Naive thymus-derived CD4-positive, alpha-beta T cell (primary cell): ENCODE data around the gene HLTF. TPM values are rescaled to one million over a fixed set of nuclear protein-coding genes. Genes with fewer than 3 reads are reported as not detected.

ENCODE experiments used
- ATAC-seq: fragments of 150-1000 bp; cut with Tn5 transposase; 2 replicates; pipeline ENCODE4 v1.10.0; 2021; ENCODE audit warnings: mild to moderate bottlenecking, moderate library complexity
- CTCF ChIA-PET: fragments of 350-600 bp; sonication (Branson Sonifier 250); formaldehyde crosslinking; loops from one replicate; lab custom pipeline; 2021; ENCODE audit warnings: antibody characterized with exemption; lab: Charles Lee
- POLR2A ChIA-PET: fragments of 350-600 bp; sonication (Branson Sonifier 250); formaldehyde crosslinking; loops from one replicate; lab custom pipeline; 2021; ENCODE audit warnings: antibody characterized with exemption, inconsistent platforms; lab: Charles Lee
- DNase-seq, 9 donors: peaks; one replicate each; pipeline versions ENCODE4 v3.0.0 to v3.0.0-alpha.2; 2020 to 2022; ENCODE audit warnings: mixed read lengths in 1 of 9
- H3K27ac ChIP-seq: one replicate; pipeline ENCODE4 v1.7.0; 2013; ENCODE audit warnings: mild to moderate bottlenecking, low read depth, low read length, moderate library complexity
- H3K27me3 ChIP-seq, 2 donors: one replicate each; pipeline ENCODE4 v1.7.0; 2013; ENCODE audit warnings: low read length in 2 of 2, mild to moderate bottlenecking in 2 of 2, moderate library complexity in 2 of 2; ENCODE audit not compliant: control insufficient read depth in 2 of 2, insufficient read depth in 2 of 2
- H3K36me3 ChIP-seq, 3 experiments: 1 replicate in 2 of 3; 2 replicates in 1 of 3; pipeline ENCODE4 v1.7.0; 2013; ENCODE audit warnings: low read length in 3 of 3, mild to moderate bottlenecking in 3 of 3, moderate library complexity in 1 of 3; ENCODE audit not compliant: insufficient read depth in 3 of 3, control insufficient read depth in 2 of 3
- H3K4me1 ChIP-seq, 2 donors: one replicate each; pipeline ENCODE4 v1.7.0; 2013; ENCODE audit warnings: low read length in 2 of 2, mild to moderate bottlenecking in 2 of 2, moderate library complexity in 1 of 2; ENCODE audit not compliant: control insufficient read depth in 2 of 2, insufficient read depth in 2 of 2
- H3K4me3 ChIP-seq: 2 replicates; pipeline ENCODE4 v1.7.0; 2013; ENCODE audit warnings: mild to moderate bottlenecking, low read length
- H3K9me3 ChIP-seq, 3 experiments: 1 replicate in 2 of 3; 2 replicates in 1 of 3; pipeline ENCODE4 v1.7.0; 2013; ENCODE audit warnings: low read length in 3 of 3; ENCODE audit not compliant: control insufficient read depth in 2 of 3
- H3K27ac Mint-ChIP-seq, 9 donors: one replicate each; pipeline ENCODE4 v1.8.0; 2020 to 2022; ENCODE audit warnings: mixed read lengths in 9 of 9, mild to moderate bottlenecking in 8 of 9, moderate library complexity in 5 of 9, inconsistent platforms in 2 of 9
- H3K27me3 Mint-ChIP-seq, 5 donors: one replicate each; pipeline ENCODE4 v1.8.0; 2021 to 2022; ENCODE audit warnings: mixed read lengths in 5 of 5, mild to moderate bottlenecking in 1 of 5
- H3K36me3 Mint-ChIP-seq, 5 donors: one replicate each; pipeline ENCODE4 v1.8.0; 2020 to 2022; ENCODE audit warnings: mixed read lengths in 5 of 5, mild to moderate bottlenecking in 3 of 5, inconsistent platforms in 1 of 5
- H3K4me1 Mint-ChIP-seq, 7 donors: one replicate each; pipeline ENCODE4 v1.8.0; 2020 to 2022; ENCODE audit warnings: mixed read lengths in 7 of 7, mild to moderate bottlenecking in 3 of 7, inconsistent platforms in 1 of 7
- H3K4me3 Mint-ChIP-seq, 10 donors: one replicate each; pipeline ENCODE4 v1.8.0; 2020 to 2022; ENCODE audit warnings: mild to moderate bottlenecking in 10 of 10, mixed read lengths in 10 of 10, moderate library complexity in 6 of 10, inconsistent platforms in 2 of 10
- H3K9me3 Mint-ChIP-seq, 11 donors: one replicate each; pipeline ENCODE4 v1.8.0; 2020 to 2022; ENCODE audit warnings: mixed read lengths in 11 of 11, mild to moderate bottlenecking in 4 of 11, inconsistent platforms in 1 of 11, moderate library complexity in 1 of 11
- intact Hi-C, 2 donors: fragments of 100-400 bp; cut with micrococcal nuclease; formaldehyde crosslinking; loops; one replicate each; pipeline ENCODE4 v1.15.1; 2023
- polyA plus RNA-seq, 2 donors: library from polyadenylated mRNA; unstranded; fragments of 300-500 nt; fragmentation: Illumina TruSeq; gene quantifications; one replicate each; pipeline ENCODE4 v1.2.3, GENCODE V29; 2021
- total RNA-seq, 6 experiments: library from RNA in 5 of 6; stranded (reverse) in 5 of 6; gene quantifications; 1 replicate in 5 of 6; 2 replicates in 1 of 6; pipeline ENCODE4 v1.2.3 and lab custom pipeline; 2021 to 2026

Gene HLTF
- total and polyA plus RNA-seq, 7 experiments from 2014 or later, result 9.1 to 26.5 (median 18.5) TPM

- Mint-ChIP-seq H3K4me1 (peaks cover 9 to 30% (median 20%) of the 10 kb centered on the region in 7 donors), H3K27me3 (no peaks in the 10 kb centered on the region), H3K27ac (no peak overlapping the region), H3K36me3 (peaks cover 3 to 23% (median 5%) of the 10 kb centered on the region in 5 donors), H3K4me3 (no peak overlapping the region), H3K9me3 (no peaks in the 10 kb centered on the region)
- DNase-seq, result no peak
- CTCF ChIA-PET, result no interaction called here
- H3K36me3 ChIP-seq, result peaks cover 0 to 9% (median 0%) of the 10 kb centered on the region in 3 experiments
- no peak for ATAC-seq
- intact Hi-C loops, result loop anchor here (2.0 to 10.0 kb wide), 2 partner anchors 15 to 125 kb away; no protein-coding TSS in a partner anchor
- no peak overlapping the region for H3K4me3 ChIP-seq
- no peaks in the 10 kb centered on the region for H3K9me3 ChIP-seq
- H3K27me3 ChIP-seq, result no peaks in the 10 kb centered on the region
- POLR2A ChIA-PET, result no interaction called here
- H3K27ac ChIP-seq, result no peak overlapping the region
- peaks cover 0 to 8% of the 10 kb centered on the region in 2 donors for H3K4me1 ChIP-seq
These were observed 6.2 kb downstream of the HLTF start for GRCh38 chr3:149080011-149080698.

GRCh38 chr3:149077628-149078027, 8.7 kb downstream of the HLTF start:
- ChIA-PET POLR2A (no interaction called here), CTCF (interaction anchor here (0.6 kb wide), 1 partner anchor 9 kb away, joined by 3 read pairs; no protein-coding TSS in a partner anchor)
- no peak overlapping the region for H3K4me3 ChIP-seq
- peaks cover 0 to 29% (median 6%) of the 10 kb centered on the region in 5 donors for H3K36me3 Mint-ChIP-seq
- ATAC-seq (no peak), DNase-seq (no peak)
- intact Hi-C loops, result no loop called here
- no peaks in the 10 kb centered on the region for H3K27me3 ChIP-seq
- peaks cover 5 to 15% (median 10%) of the 10 kb centered on the region in 3 experiments for H3K36me3 ChIP-seq
- no peaks in the 10 kb centered on the region for H3K27me3 Mint-ChIP-seq
- H3K27ac ChIP-seq, result no peak overlapping the region
- no peaks in the 10 kb centered on the region for H3K9me3 Mint-ChIP-seq
- no peaks in the 10 kb centered on the region for H3K9me3 ChIP-seq
- H3K4me1 ChIP-seq, result no peaks in the 10 kb centered on the region
- H3K4me3 Mint-ChIP-seq, result peak overlapping the region in 1 of 10 donors; percentile 32
- H3K4me1 Mint-ChIP-seq, result peaks cover 0 to 12% (median 9%) of the 10 kb centered on the region in 7 donors
- no peak overlapping the region for H3K27ac Mint-ChIP-seq

GRCh38 chr3:149067883-149068282, 18.4 kb downstream of the HLTF start:
- intact Hi-C loops, result no loop called here
- ATAC-seq, result no peak
- H3K9me3 Mint-ChIP-seq, result no peaks in the 10 kb centered on the region
- Histone ChIP-seq H3K4me1 (no peaks in the 10 kb centered on the region), H3K36me3 (peaks cover 0 to 20% (median 8%) of the 10 kb centered on the region in 3 experiments), H3K27me3 (no peaks in the 10 kb centered on the region), H3K27ac (no peak overlapping the region), H3K9me3 (no peaks in the 10 kb centered on the region), H3K4me3 (no peak overlapping the region)
- DNase-seq, result no peak
- no peak overlapping the region for H3K4me3 Mint-ChIP-seq
- no peaks in the 10 kb centered on the region for H3K4me1 Mint-ChIP-seq
- H3K36me3 Mint-ChIP-seq, result peaks cover 0 to 40% (median 22%) of the 10 kb centered on the region in 5 donors
- POLR2A ChIA-PET, result no interaction called here
- CTCF ChIA-PET, result no interaction called here
- no peak overlapping the region for H3K27ac Mint-ChIP-seq
- no peaks in the 10 kb centered on the region for H3K27me3 Mint-ChIP-seq

- intact Hi-C loops, result no loop called here
- Mint-ChIP-seq H3K4me3 (no peak overlapping the region), H3K27me3 (no peaks in the 10 kb centered on the region), H3K27ac (no peak overlapping the region), H3K9me3 (no peaks in the 10 kb centered on the region), H3K4me1 (no peaks in the 10 kb centered on the region), H3K36me3 (peaks cover 4 to 46% (median 34%) of the 10 kb centered on the region in 5 donors)
- no peak for ATAC-seq
- POLR2A ChIA-PET, result no interaction called here
- Histone ChIP-seq H3K4me1 (no peaks in the 10 kb centered on the region), H3K4me3 (no peak overlapping the region), H3K9me3 (no peaks in the 10 kb centered on the region), H3K36me3 (peaks cover 0 to 13% (median 7%) of the 10 kb centered on the region in 3 experiments), H3K27ac (no peak overlapping the region), H3K27me3 (no peaks in the 10 kb centered on the region)
- CTCF ChIA-PET, result no interaction called here
- DNase-seq, result no peak
These were observed 24.6 kb downstream of the HLTF start for GRCh38 chr3:149061776-149062175.

GRCh38 chr3:149058602-149059001, 27.7 kb downstream of the HLTF start:
- no peak for ATAC-seq
- no peaks in the 10 kb centered on the region for H3K27me3 ChIP-seq
- intact Hi-C loops, result no loop called here
- Mint-ChIP-seq H3K4me3 (no peak overlapping the region), H3K27ac (peak overlapping the region in 1 of 9 donors; percentile 24), H3K4me1 (no peaks in the 10 kb centered on the region), H3K27me3 (no peaks in the 10 kb centered on the region), H3K9me3 (peaks cover 0 to 5% (median 0%) of the 10 kb centered on the region in 11 donors), H3K36me3 (peaks cover 16 to 57% (median 48%) of the 10 kb centered on the region in 5 donors)
- H3K4me3 ChIP-seq, result no peak overlapping the region
- ChIA-PET POLR2A (no interaction called here), CTCF (no interaction called here)
- no peak overlapping the region for H3K27ac ChIP-seq
- no peaks in the 10 kb centered on the region for H3K9me3 ChIP-seq
- no peaks in the 10 kb centered on the region for H3K4me1 ChIP-seq
- H3K36me3 ChIP-seq, result peaks cover 6 to 32% (median 7%) of the 10 kb centered on the region in 3 experiments
- DNase-seq, result no peak

GRCh38 chr3:149058198-149058597, 28.1 kb downstream of the HLTF start:
- no peak overlapping the region for H3K27ac Mint-ChIP-seq
- no peak overlapping the region for H3K27ac ChIP-seq
- ATAC-seq (no peak), DNase-seq (no peak)
- H3K9me3 ChIP-seq, result no peaks in the 10 kb centered on the region
- no peak overlapping the region for H3K4me3 Mint-ChIP-seq
- no peak overlapping the region for H3K4me3 ChIP-seq
- peaks cover 0 to 7% (median 0%) of the 10 kb centered on the region in 11 donors for H3K9me3 Mint-ChIP-seq
- no peaks in the 10 kb centered on the region for H3K27me3 Mint-ChIP-seq
- H3K36me3 Mint-ChIP-seq, result peaks cover 16 to 59% (median 52%) of the 10 kb centered on the region in 5 donors
- H3K36me3 ChIP-seq, result peaks cover 6 to 36% (median 7%) of the 10 kb centered on the region in 3 experiments
- H3K4me1 Mint-ChIP-seq, result no peaks in the 10 kb centered on the region
- no peaks in the 10 kb centered on the region for H3K4me1 ChIP-seq
- ChIA-PET CTCF (no interaction called here), POLR2A (no interaction called here)
- H3K27me3 ChIP-seq, result no peaks in the 10 kb centered on the region
- intact Hi-C loops, result no loop called here

- Histone ChIP-seq H3K9me3 (no peaks in the 10 kb centered on the region), H3K4me3 (no peak overlapping the region), H3K27ac (no peak overlapping the region), H3K36me3 (peaks cover 4 to 42% (median 6%) of the 10 kb centered on the region in 3 experiments), H3K27me3 (no peaks in the 10 kb centered on the region), H3K4me1 (no peaks in the 10 kb centered on the region)
- Mint-ChIP-seq H3K4me1 (peaks cover 0 to 2% (median 0%) of the 10 kb centered on the region in 7 donors), H3K27me3 (no peaks in the 10 kb centered on the region), H3K36me3 (peaks cover 21 to 75% (median 63%) of the 10 kb centered on the region in 5 donors), H3K27ac (no peak overlapping the region), H3K9me3 (peaks cover 0 to 11% (median 0%) of the 10 kb centered on the region in 11 donors), H3K4me3 (no peak overlapping the region)
- DNase-seq, result no peak
- intact Hi-C loops, result no loop called here
- no peak for ATAC-seq
- CTCF ChIA-PET, result no interaction called here
- POLR2A ChIA-PET, result no interaction called here
These were observed 30.8 kb downstream of the HLTF start for GRCh38 chr3:149055575-149055974.
